Urinary bladder (tissue), 4 donors: ENCODE measurements around the gene YBX2. TPM values are rescaled to one million over a fixed set of nuclear protein-coding genes. Genes with fewer than 3 reads are reported as not detected.

Experiments
- DNase-seq: peaks from one replicate; pipeline ENCODE4 v3.0.0-alpha.2; 2015; ENCODE audit errors: extremely low spot score
- H3K27ac ChIP-seq: one replicate; pipeline ENCODE4 v1.5.1; 2013; ENCODE audit warnings: low read depth, mild to moderate bottlenecking, moderate library complexity
- H3K36me3 ChIP-seq: one replicate; pipeline ENCODE4 v1.6.1; 2013; ENCODE audit warnings: mild to moderate bottlenecking, moderate library complexity; ENCODE audit not compliant: insufficient read depth
- H3K4me1 ChIP-seq: one replicate; pipeline ENCODE4 v1.6.1; 2013; ENCODE audit warnings: mild to moderate bottlenecking, moderate library complexity; ENCODE audit not compliant: insufficient read depth
- H3K4me3 ChIP-seq: one replicate; pipeline ENCODE4 v1.5.1; 2013; ENCODE audit warnings: low read depth, low read length
- WGBS: extraction: QIAGEN DNeasy Blood & Tissue Kit; methylation state at CpG from one replicate; pipeline ENCODE4 v1.1.7; 2013; 5-methylcytosine and 5-hydroxymethylcytosine counted together
- polyA plus RNA-seq: library from polyadenylated mRNA; stranded (reverse); fragments of 200-250 nt; gene quantifications from one replicate; pipeline ENCODE4 v1.2.3, GENCODE V29; 2013
- total RNA-seq: library from RNA; depleted of rRNA; stranded (reverse); fragments of >200 nt; gene quantifications from one replicate; pipeline ENCODE4 v1.2.3, GENCODE V29; 2014
- donor health status: healthy with polysubstance abuse.
- donor health status: healthy.

Gene YBX2
- total and polyA plus RNA-seq, 2 donors: 0.37 to 1.8 TPM

GRCh38 chr17:7296189-7296861 lies 1.9 kb upstream of the YBX2 start:
- 2% methylated on average over 51 of the region's 51 CpGs for WGBS
- no peak for DNase-seq
- Histone ChIP-seq H3K27ac (no peak overlapping the region), H3K4me3 (peak overlapping the region; percentile 8), H3K4me1 (peaks cover 2% of the 10 kb centered on the region), H3K36me3 (no peaks in the 10 kb centered on the region)

GRCh38 chr17:7295230-7296180 lies 1.1 kb upstream of the YBX2 start:
- Histone ChIP-seq H3K4me3 (peak overlapping the region; percentile 30), H3K4me1 (peaks cover 2% of the 10 kb centered on the region), H3K27ac (no peak overlapping the region), H3K36me3 (no peaks in the 10 kb centered on the region)
- DNase-seq: no peak
- 62% methylated on average over 42 of the region's 42 CpGs for WGBS

- Histone ChIP-seq H3K27ac (no peak overlapping the region), H3K4me3 (peak overlapping the region; percentile 30), H3K36me3 (no peaks in the 10 kb centered on the region), H3K4me1 (peaks cover 2% of the 10 kb centered on the region)
- WGBS: 4% methylated on average over 74 of the region's 75 CpGs
- DNase-seq: no peak
Measured at GRCh38 chr17:7293816-7294613, 424 bp downstream of the YBX2 start.

DNA sequence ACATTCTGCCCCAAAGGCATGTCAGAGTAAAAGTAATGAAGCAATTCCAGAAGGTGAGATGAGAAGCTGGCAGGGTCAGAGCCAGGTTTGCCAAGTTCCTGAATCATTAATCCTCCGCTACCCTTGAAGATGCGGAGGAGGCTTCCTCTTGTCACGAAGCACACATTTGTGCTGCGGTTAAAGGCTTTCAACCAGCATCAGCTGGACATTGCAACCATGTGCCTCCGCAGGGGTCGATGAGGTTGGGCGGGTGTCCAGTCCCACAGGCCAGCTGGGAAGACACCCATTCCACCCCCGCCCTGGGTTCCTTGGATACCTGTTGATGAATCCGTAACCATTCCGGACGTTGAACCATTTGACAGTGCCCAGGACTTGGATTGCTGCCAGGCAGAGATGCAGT lies 1.3 kb downstream of the YBX2 start:
- peaks cover 2% of the 10 kb centered on the region for H3K4me1 ChIP-seq
- H3K4me3 ChIP-seq: no peak overlapping the region
- H3K36me3 ChIP-seq: no peaks in the 10 kb centered on the region
- no peak overlapping the region for H3K27ac ChIP-seq
- no peak for DNase-seq
- WGBS: 68% methylated on average over 11 of the region's 11 CpGs

GRCh38 chr17:7292729-7293128 lies 1.7 kb downstream of the YBX2 start:
- 16% methylated on average over 6 of the region's 6 CpGs for WGBS
- DNase-seq: no peak
- H3K4me3 ChIP-seq: no peak overlapping the region
- H3K36me3 ChIP-seq: no peaks in the 10 kb centered on the region
- H3K27ac ChIP-seq: no peak overlapping the region
- peaks cover 2% of the 10 kb centered on the region for H3K4me1 ChIP-seq

- no peak overlapping the region for H3K27ac ChIP-seq
- H3K36me3 ChIP-seq: no peaks in the 10 kb centered on the region
- no peak overlapping the region for H3K4me3 ChIP-seq
- no peak for DNase-seq
- peaks cover 2% of the 10 kb centered on the region for H3K4me1 ChIP-seq
- WGBS: 53% methylated on average over 2 of the region's 2 CpGs
Measured at GRCh38 chr17:7292194-7292593, 2.2 kb downstream of the YBX2 start.

GRCh38 chr17:7290685-7291084 lies 3.8 kb downstream of the YBX2 start:
- Histone ChIP-seq H3K4me3 (no peak overlapping the region), H3K36me3 (no peaks in the 10 kb centered on the region), H3K4me1 (no peaks in the 10 kb centered on the region), H3K27ac (no peak overlapping the region)
- WGBS: 57% methylated on average over 11 of the region's 11 CpGs
- DNase-seq: no peak

DNA sequence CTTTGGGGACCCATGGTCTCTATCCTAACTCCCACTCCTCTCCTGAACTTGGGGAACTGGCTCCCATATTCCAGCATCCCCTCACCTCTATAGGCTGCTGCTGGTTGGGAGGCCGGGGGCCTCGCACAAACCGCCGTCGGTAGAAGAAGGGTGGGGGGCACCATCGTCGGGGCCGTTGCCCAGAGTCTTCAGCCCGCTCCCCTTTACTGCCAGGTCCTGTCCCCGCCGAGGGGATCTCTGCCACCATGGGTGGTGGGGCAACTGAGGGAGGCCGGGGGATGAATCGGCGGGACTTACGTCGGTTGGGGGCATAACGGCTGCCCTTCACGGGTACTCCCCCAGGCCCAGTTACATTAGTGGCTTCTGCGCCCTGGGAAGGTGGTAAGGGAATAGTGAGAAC lies 4.3 kb downstream of the YBX2 start:
- WGBS: 86% methylated on average over 19 of the region's 19 CpGs
- H3K4me3 ChIP-seq: no peak overlapping the region
- H3K4me1 ChIP-seq: no peaks in the 10 kb centered on the region
- DNase-seq: no peak
- H3K27ac ChIP-seq: no peak overlapping the region
- no peaks in the 10 kb centered on the region for H3K36me3 ChIP-seq

DNA sequence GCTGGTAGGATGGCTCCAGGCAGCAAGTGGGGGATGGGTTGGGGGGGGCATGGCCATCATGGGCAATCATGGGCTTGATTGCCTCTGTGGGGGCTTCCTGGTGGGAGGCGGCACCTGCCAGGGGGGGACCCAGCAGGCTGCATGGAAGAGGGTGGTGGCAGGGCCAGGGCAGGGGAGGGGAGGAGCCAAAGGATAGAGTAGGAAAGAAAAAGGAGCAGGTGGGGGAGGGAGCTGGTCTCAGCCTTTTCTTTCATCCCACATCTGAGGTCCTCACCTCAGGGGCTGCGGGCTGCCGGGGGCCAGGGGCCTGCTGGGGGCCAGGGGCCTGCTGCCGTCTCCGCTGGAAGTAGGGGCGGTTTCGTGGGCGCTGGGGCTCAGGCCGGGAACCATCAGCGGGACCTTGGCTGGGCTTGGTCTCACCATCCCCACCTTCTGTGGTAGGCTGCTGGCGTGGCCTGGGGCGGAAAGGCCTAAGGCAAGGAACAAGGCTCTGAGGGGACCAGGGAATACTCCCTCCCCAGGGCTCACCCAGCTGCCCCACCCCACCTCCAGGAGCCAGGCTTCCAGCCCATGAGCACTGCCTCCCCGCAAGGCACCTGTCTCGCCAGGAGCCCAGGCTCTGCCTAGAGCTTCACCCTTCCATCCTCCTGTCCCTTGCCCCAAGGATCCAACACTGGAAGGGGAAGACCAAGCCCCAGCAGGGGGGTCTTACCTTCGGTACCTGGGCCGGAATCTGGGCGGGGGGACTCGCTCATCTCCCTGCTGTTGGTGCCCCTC lies 5.0 kb downstream of the YBX2 start:
- no peaks in the 10 kb centered on the region for H3K4me1 ChIP-seq
- 73% methylated on average over 18 of the region's 18 CpGs for WGBS
- no peaks in the 10 kb centered on the region for H3K36me3 ChIP-seq
- H3K27ac ChIP-seq: no peak overlapping the region
- no peak for DNase-seq
- H3K4me3 ChIP-seq: no peak overlapping the region

DNA sequence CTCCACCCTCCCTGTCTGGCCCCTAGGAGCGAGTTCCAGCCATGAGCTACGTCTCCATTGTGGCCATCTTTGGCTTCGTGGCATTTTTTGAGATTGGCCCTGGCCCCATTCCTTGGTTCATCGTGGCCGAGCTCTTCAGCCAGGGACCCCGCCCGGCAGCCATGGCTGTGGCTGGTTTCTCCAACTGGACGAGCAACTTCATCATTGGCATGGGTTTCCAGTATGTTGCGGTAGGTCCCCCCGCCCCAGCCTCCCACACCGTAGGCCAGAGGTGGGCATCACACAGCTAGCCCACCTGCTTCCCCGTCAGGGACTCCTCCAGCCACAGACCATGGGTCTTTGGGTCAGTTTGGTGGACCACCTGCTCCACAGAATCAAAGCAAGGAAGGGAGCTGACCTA lies 8.8 kb downstream of the YBX2 start:
- Histone ChIP-seq H3K36me3 (no peaks in the 10 kb centered on the region), H3K27ac (no peak overlapping the region), H3K4me1 (no peaks in the 10 kb centered on the region), H3K4me3 (no peak overlapping the region)
- 84% methylated on average over 12 of the region's 12 CpGs for WGBS
- DNase-seq: no peak

DNA sequence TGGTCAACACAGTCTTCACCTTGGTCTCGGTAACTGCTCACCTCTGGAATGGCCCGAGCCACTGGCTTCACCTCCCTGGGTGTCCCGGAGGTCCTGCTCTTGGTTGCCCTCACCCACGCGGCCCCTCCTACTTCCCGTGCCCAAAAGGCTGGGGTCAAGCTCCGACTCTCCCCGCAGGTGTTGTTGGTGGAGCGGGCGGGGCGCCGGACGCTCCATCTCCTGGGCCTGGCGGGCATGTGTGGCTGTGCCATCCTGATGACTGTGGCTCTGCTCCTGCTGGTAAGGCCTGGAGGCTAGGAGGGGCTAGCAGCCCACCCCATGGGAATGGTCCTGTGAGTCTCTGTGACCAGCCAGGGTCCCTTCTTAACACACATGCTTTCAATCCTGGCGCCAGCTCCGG lies 9.5 kb downstream of the YBX2 start:
- H3K4me3 ChIP-seq: no peak overlapping the region
- H3K27ac ChIP-seq: no peak overlapping the region
- WGBS: 94% methylated on average over 16 of the region's 16 CpGs
- DNase-seq: no peak
- no peaks in the 10 kb centered on the region for H3K4me1 ChIP-seq
- H3K36me3 ChIP-seq: no peaks in the 10 kb centered on the region

DNA sequence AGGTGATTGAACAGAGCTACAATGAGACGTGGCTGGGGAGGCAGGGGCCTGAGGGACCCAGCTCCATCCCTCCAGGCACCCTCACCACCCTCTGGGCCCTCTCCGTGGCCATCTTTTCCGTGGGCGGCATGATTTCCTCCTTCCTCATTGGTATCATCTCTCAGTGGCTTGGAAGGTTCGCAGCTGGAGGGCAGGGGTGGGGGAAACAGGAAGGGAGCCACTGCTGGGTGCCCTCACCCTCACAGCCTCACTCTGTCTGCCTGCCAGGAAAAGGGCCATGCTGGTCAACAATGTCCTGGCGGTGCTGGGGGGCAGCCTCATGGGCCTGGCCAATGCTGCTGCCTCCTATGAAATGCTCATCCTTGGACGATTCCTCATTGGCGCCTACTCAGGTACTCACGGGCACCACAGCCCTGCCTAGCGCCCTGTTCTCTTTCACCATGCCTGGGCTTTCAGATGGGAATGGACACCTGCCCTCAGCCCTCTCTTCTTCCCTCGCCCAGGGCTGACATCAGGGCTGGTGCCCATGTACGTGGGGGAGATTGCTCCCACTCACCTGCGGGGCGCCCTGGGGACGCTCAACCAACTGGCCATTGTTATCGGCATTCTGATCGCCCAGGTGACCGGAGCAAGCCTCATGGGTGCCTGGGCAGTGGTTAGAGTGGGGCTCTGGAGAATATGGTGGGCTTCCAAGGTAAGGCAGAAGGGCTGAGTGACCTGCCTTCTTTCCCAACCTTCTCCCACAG lies 10.8 kb downstream of the YBX2 start:
- WGBS: 79% methylated on average over 18 of the region's 18 CpGs
- Histone ChIP-seq H3K27ac (no peak overlapping the region), H3K4me1 (no peaks in the 10 kb centered on the region), H3K4me3 (no peak overlapping the region), H3K36me3 (no peaks in the 10 kb centered on the region)
- DNase-seq: no peak
